Activated CD4-positive, alpha-beta T cell treated with anti-CD3 and anti-CD28 coated beads, Interleukin-2, amount 50 U/mL, for 48 hours (primary cell): ENCODE results near the gene ALOX5.
"Not testable (repeated sequence)": the region's sequence is repeated elsewhere in the genome, so short reads cannot be mapped to it uniquely, and the experiment has no call there.

ENCODE experiments used
- DNase-seq, 2 experiments: peaks; one replicate each; pipeline ENCODE4 v3.0.0-alpha.2; 2020

Gene ALOX5

DNA sequence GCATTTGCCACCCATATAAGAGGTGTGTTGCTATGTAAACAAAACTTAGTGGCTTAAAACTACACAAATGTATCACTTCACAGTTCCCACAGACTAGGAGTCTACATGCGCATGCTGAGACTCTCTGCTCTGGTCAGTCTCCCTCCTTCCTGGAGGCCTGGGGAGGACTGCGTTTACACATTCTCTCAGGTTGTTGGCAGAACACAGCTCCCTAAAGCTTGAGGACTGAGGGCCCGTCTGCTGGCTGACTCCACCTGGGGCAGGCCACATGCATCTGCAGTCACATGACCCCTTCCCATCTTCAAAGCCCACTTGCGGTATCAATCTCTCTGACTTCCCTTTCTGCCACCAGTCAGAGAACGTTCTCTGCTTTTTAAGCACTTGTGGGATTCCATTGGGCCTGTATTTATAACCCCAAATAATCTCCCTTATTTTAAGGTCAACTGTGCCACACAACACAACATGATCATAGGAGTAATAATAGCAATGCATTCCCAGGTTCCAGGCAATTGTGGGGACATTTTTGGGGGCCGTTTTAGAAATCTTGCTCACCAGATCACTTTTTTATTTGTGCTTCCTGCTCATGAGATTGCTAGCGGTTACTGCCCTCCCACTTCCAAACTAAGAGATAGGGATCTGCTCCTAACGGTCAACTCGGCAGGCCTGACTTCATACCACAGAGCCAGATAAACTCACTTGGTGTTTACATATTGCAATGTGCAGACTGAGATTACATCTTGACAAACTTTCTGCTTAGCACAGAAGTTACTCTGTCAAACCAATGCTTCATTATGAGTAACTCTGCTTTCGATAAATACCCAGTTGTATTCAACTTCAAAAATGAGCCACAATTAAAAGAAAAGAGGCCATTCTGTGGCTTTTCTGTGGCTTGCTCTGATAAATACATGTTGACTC lies 96.3 kb downstream of the ALOX5 start:
- DNase-seq = peak; percentile 25 to 37

DNA sequence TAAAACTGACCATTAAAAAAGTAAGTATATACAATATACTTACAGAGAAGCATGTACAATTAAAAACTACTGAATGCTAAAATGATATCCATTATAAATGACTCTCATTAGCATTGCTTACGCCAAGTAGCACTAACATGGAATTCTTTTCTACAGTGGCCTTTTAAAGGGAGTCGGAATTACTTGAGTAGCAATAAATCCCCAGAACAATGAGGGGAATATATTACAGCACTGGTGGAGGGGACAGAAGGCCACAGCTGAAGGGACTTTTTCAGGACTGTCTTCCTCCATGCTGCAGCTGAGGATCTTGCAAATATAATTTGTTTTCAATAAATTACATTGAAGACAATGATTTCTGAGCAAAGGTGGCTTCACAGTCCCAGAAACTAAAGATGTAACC lies 97.0 kb downstream of the ALOX5 start:
- no peak for DNase-seq

DNA sequence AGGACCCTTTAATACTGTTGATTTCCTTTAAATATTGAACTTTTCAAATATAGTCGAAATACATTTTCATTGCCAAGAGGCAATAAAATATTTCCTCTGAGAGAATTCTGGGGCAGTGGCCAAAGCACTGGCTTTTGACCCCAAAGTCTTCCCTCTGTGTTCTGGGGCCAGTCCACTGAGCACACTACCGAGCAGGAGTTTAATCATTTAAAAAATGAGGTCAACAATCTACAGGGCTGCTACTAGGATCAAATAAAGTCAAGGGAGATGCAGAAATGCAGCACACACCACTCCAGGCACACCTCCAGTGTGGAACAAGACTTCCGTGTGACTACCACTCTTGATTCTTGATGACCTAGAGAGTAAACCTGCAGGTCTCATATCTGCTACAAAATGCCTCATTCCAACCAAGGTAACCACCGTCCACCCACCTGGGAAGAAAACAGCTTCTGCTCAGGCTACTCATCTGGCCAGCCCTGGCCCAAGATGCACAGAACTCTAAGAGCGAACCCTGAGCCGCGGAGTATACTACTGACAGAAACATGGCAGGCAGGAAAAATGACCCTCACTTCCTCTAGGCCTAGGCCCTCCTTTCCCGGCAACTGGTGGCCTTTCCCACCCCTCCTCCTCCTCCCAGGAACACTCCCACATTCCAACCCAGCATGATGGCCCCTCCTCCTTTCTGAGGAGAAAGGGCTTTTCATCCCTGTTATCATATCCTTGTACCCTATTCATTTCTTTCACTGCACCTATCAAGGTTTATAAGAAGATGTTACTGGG lies 97.7 kb downstream of the ALOX5 start:
- no peak for DNase-seq

DNA sequence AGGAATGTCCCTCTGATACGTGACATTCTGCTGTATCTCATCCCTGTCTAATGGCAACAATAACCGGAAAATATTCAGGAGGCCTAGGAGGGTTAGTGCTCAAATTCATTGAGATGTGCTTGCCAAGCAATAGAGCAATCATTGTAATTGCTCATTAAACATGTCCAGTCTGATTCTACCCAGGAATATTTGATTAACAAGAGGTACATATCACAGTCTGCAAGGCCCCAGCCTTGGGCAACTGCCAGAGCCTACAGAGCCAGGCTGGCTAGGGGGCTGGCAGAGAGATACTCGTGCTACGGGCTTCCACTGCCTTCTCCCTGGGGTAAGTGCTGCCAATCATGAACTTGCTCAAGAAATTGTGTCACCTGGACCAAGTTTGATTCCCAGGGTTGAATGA lies 99.1 kb downstream of the ALOX5 start:
- no peak for DNase-seq

DNA sequence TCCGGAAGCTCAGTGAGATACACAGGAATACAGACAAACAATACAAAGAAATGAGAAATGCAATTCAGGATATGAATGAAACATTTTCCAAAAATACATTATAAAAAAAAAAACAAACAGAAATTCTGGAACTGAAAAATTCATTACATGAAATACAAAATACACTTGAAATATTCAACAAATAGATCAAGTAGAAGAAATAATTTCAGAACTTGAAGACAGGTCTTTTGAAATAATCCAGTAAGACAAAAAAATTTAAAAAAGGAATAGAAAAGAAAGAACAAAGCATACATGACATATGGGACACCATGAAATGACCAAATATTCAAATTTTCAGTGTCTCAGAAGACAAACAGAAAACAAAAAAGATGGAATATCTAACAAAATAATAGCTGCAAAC lies 102.5 kb downstream of the ALOX5 start:
- no peak for DNase-seq

DNA sequence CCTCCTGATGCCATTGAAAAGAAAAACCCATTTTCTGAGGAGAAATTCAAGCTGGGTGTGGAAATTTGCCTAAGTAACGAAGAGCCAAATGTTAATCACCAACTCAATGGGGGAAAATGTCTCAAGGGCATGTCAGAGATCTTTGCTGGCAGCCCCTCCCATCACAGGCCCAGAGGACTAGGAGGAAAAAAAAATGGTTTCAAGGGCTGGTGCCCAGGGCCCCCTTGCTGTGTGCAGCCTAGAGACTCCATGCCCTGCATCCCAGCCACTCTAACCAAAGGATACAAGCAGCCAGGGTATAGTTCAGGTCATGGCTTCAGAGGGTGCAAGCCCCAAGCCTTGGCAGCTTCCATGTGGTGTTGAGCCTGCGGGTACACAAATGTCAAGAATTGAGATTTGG lies 106.3 kb downstream of the ALOX5 start:
- DNase-seq = no peak

DNA sequence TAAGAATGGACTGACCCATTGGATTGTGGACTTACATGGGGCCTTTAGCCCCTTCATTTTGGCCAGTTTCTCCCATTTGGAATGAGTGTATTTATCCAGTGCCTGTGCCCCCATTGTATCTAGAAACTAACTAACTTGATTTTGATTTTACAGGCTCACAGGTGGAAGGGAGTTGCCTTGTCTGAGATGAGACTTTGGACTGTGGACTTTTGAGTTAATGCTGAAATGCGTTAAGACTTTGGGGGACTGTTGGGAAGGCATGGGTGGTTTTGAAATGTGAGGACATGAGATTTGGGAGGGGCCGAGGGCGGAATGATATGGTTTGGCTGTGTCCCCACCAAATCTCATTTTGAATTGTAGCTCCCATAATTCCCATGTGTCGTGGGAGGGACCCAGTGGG lies 107.1 kb downstream of the ALOX5 start:
- not testable (repeated sequence) for DNase-seq

DNA sequence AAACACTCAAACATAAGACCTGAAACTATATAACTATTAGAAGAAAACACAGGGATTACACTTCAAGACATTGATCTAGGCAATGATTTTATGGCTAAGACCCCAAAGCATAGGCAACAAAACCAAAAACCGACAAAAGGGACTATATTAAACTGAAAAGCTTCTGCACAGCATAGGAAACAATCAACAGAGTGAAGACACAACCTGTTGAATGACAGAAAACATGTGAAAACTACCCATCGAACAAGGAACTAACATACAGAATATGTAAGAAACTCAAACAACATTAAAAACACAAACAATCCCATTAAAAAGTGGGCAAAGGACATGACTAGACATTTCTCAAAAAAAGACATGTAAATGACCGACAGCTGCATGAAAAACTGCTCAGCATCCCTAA lies 109.0 kb downstream of the ALOX5 start:
- DNase-seq = no peak

DNA sequence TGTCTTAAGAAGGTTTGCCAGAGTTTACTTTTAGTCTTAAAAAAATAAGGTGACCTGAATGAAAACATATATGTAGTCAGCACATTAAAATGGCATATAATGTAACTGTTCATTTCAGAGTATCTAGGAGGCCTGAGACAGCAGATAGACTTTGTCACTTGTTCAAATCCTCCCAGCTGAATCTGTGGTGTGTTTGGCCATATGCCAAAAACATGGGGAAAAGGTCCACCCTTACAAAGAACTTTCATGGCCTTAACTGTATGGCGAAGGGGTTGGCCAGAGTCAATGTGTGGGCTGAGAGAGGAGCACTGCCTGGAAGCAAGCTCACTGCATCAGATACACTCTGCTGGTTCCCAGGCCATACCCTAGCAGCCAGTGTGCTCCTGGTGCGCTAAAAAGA lies 113.7 kb downstream of the ALOX5 start:
- no peak for DNase-seq

DNA sequence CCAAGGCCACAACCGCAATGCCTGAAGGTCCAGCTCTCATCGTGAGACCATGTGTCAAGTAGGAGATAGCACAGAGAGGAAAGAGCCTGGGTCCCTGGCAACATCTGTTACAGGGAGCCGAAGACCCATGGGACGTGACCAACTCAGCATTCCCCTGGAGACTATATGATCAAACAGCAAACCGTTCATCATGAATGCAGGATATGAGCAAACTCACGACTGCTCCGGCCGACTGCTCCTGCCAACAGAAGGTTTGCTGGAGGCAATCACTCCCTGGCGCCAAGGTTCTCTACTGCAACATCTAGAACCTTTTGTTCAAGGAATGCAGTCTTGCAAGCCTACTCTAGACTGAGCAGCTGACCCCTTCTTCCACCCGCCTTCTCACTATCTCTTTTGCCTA lies 114.3 kb downstream of the ALOX5 start:
- DNase-seq = no peak

DNA sequence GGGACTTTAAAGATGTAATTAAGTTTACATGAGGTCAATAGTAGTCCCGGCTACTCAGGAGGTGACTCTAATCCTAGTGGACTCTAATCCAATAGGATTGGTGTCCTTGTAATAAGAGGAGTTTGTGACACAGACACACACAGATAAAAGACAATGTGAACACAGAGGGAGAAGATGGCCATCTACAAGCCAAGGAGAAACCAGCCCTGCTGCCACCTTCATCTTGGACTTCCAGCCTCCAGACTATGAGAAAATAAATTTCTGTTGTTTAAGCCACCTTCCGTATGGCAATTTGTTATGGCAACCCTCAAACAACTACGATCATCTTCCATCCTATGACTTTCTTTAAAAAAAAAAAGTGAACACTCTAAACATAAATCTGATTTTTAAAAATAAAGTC lies 116.3 kb downstream of the ALOX5 start:
- DNase-seq = no peak

DNA sequence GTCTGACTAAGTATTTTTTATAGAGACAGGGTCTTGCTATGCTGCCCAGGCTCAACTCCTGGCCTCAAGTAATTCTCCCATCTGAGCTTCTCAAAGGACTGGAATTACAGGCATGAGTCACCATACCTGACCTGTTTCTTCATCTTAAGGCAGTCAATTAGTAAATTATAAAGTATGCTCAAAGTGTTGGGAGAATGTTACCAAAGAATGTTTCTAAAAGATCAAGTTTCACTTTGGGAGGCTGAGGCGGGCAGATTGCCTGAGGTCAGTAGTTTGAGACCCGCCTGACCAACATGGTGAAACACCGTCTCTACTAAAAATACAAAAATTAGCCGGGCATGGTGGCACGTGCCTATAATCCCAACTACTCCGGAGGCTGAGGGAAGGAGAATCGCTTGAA lies 117.0 kb downstream of the ALOX5 start:
- DNase-seq = no peak
